AG08396 (cell line): ENCODE measurements around the gene SBK3.
"Not testable (repeated sequence)": the region's sequence is repeated elsewhere in the genome, so short reads cannot be mapped to it uniquely, and the experiment has no call there.

ENCODE experiments used
- DNase-seq: peaks from one replicate; pipeline ENCODE4 v3.0.0; 2012; ENCODE audit warnings: low spot score, mixed read lengths

Gene SBK3

DNA sequence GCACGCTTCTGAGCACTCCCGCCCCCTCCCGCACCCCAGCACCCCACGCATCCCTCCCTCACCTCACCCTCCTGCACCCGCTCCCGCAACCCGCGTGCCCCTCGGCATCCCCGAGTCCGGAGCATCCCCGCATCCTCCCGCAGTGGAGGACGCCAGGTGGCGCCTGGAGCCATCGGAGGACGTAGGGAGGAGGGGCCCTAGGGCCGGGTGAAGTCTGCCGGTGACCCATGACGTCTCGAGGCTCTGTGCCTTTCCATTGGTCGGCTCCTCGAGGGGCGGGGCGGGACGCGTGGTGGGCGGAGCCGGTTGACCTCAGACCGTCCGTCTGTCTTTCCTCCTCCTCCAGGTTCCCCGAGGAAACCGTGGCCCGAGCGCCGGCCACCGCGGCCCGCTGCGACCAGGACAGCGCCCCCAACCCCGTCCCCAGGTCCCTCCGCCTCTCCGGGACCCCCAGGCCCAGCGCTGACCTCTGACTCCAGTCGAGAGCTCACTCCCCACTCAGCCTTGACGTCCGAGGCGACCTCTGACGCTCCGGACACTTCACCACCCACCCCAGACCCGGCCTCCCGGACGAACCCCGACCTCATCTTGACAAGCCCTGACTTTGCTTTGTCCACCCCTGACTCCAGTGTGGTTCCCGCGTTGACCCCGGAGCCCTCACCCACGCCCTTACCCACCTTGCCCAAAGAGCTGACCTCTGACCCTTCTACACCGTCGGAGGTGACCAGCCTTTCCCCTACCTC lies 28.3 kb downstream of the SBK3 start:
- peak; percentile 100 for DNase-seq

DNA sequence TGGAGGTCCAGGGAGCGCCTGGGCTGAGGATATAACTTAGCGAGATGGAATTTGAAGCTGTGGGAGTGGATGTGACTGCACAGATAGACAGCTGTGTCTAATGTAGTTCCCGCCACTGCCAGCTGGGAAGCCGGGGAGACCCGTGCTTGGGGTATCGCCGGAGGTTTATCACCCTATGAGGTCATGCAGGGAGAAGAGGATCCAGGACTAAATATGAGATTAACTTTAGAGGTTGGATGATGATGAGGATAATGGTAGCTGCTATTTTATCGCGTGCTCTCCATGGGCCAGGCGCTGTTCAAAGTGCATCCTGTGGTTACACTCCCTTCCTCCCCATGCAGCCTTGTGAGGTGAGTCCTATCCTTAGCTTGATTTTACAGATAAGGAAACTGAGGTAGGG lies 37.2 kb downstream of the SBK3 start:
- DNase-seq = no peak

DNA sequence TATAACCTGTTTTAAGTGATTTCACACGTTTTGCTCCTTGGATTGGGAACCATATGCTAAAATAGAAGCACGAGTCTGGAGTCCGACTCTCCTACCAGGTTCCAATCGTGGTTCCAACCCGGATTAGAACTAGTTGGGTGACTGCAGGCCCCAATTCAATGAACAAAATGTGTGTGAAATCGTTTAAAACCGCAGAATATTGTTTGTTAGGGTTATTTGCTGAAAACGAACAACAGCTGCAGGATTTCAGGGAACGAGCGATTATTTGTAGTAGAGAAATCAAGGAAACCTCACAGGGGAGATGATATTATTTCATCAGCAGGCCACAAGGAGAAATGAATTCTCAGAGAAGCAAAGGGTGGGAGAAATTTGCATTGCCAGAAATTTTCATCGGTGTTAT lies 40.4 kb downstream of the SBK3 start:
- no peak for DNase-seq

DNA sequence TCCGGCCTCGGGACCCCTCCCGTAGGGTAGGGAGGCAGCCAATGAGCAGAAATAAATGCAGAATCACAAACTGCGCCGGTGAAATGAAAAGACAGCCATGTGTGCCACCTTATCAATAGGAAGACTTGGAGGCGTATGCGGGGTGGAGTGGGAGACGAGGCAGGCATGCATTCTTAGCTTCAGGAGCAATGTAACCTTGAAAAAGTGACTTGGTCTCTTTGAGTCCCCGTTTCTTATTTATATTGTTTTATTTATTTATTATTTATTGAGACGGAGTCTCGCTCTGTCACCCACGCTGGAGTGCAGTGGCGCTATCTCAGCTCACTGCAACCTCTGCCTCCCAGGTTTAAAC lies 41.1 kb downstream of the SBK3 start:
- DNase-seq = no peak

DNA sequence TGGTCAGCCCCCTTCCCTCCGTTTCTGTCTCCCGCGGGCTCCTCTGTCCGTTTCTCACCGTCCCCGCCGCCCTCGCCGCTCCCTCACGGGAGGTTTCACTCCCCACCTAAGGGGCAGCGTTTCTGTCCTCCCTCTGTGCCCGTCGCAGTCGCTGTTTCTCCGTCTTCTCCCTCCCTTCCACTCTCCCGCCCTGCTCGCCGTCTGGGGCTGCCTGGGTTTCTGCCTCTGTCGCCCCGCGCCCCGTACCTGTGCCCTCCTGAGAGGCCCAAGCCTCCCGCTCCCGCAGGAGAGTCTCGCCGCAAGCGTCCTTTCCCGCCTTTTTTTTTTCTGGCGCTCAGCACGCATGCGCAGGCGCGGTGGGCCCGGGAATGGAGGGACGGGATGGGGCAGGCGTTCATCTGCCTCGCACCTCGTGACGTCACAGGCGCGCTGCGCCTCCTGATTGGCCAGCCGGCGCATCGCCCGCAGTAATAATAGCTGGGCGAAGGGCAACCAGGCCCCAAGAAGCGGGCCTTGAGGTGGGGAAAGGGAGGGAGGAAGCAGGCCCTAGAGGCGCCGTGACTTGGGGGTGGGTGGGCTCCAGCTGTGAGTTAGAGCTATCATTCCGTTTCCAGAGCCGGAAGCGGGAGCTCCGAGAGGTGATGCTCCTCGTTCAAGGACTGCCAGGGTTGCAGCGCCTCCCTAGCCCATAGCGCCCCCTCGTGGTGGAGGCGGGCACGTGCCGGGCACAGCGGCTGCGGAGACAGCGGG lies 41.7 kb downstream of the SBK3 start:
- DNase-seq = peak; percentile 99

DNA sequence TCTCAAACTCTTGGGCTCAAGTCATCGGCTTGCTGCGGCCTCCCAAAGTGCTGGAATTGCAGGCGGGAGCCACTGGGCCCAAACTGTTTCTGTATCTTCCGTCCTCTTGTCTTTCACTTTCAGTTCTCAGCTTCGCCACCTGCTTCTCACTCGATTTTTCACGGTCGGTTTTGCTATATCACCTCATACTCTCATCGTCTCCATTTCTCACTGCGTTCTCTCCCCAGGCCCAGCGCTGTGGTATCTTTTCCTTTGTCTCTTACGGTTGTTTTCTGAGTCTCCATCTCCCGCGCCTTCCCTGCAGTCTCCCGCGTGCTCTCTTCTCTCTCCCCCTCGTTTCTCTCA lies 42.2 kb downstream of the SBK3 start:
- no peak for DNase-seq

DNA sequence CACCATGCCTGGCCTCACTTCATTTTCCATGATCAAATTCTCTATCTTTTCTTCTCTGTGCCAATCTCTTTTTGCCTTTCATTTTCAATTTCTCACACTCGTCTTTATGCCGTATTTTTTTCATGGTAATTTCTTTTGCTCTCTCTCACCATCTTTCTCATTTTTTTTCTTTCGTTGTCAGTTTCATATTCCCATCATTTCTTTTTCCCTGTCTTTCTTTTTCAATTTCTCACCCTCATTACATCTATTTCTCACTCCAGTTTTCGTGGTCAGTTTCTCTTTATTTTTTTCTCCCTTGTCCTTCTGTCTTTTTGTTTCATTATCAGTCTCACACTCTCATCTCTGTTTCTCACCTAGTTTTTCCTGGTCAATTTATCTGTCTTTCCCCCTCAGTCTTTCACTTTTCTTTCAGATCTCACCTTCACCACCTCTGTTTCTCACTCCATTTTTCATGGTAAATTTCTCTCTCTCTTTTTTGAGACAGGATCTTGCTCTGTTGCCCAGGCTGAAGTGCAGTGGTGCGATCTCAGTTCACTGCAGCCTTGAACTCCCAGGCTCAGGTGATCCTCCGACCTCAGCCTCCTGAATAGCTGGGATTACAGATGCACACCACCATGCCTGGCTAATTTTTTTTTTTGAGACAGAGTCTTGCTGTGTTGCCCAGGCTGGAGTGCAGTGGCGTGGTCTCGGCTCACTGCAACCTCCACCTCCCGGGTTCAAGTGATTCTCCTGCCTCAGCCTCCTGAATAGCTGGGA lies 43.0 kb downstream of the SBK3 start:
- DNase-seq = no peak

DNA sequence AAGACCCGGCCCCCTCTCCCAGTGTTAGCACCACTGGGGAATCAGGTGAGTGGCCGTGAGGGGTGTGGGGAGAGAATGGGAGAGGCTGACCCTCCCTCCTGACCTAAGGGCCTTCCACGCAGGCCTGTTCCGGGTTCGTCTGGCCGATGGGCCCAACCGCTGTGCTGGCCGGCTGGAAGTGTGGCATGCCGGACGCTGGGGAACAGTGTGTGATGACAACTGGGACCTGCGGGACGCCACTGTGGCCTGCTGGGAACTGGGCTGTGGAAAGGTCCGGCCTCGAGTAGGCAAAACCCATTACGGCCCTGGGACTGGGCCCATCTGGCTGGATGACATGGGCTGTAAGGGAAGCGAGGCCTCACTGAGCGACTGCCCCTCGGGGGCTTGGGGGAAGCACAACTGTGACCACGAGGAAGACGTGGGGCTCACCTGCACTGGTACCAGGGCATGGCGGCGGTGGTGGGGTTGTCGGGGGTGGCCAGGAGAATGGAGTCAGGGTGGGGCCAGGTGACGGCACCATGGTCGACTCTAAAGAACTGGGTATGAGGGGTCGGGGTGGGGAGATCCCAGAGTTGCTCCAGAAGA lies 44.9 kb downstream of the SBK3 start:
- DNase-seq = no peak

DNA sequence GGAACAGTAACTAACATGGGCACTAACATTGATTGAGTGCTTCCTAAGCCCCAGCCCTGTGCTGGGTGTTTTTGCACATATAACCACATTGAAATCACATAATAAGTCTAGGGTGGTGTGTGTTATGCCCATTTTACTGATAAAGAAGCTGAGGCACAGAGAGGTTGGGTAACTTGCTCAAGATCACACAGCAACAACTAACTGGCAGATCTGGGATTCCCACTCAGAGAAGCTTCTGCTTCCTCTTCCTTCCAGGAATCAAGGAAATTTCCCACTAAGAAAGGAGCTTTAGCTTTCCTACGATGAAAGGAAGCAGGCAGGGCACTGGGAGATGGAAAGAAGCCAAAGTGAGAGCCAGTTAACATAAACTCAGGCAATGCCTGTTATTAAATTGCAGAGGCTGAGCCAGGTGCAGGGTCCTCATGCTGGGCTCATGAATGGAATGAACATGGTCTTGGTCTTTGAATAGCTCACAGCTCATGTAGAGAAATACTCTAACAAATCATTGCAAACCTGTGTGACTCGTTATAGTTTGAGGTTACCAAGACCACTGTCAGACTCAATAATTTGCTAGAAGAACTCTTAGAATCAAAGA lies 47.0 kb downstream of the SBK3 start:
- DNase-seq = no peak

DNA sequence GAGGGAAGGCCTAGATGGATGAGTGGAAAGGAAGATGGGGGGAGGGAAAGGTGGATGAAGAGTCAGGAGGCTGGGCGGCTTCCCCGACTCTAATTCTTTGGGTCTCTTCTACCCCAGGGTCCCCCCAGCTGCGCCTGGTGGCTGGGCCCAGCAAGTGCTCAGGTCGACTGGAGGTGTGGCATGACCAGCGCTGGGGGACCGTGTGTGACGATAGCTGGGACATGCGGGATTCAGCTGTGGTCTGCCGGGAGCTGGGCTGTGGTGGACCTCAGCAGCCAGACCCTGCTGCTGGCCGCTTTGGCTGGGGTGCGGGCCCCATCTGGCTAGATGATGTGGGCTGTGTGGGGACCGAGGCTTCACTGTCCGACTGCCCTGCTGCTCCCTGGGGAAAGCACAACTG lies 47.6 kb downstream of the SBK3 start:
- DNase-seq = no peak

DNA sequence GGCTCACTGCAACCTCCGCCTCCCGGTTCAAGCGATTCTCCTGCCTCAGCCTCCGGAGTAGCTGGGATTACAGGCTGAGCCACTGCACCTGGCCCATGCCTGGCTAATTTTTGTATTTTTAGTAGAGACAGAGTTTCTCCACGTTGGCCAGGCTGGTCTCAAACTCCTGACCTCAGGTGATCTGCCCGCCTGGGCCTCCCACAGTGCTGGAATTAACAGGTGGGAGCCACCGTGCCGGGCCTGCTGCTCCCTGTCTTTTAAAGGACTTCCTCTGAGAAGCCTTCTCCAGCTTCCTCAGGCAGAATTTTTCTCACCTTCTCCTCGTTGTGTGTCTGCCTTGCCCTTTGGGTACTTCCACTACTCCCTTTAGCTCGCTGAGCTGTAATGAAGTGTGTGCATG lies 48.5 kb downstream of the SBK3 start:
- not testable (repeated sequence) for DNase-seq

DNA sequence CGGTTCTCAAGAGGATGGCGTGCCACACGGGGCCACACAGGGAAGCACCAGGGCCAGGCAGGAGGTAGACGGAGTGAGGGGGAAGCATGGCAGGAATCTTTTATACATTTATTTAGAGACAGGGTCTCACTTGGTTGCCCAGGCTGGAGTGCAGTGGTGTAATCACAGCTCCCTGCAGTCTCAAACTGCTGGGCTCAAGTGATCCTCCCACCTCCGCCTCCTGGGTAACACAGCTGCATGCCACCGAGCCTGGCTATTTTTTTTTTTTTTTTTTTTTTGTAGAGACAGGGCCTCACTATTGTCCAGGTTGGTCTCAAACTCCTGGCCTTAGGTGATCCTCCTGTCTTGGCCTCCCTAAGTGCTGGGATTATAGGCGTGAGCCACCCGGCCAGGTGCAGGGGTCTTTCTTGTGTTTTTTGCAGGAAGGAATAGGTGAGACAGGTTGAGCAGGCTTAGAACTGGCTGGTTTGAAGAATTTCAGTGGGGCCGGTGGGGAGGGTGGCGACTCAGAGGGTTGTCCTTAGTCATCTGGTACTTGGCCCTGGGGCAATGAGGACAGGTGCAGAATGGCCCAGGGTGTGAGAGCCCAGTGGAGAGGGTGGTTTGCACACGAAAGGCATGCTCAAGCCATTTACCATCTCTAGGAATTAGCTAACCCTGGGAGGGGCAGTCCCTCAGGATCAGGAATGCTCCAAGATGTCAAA lies 49.5 kb downstream of the SBK3 start:
- DNase-seq = no peak

- DNase-seq = peak; percentile 81
Observed at GRCh38 chr19:55494172-55494761, 51.1 kb downstream of the SBK3 start.

- DNase-seq = no peak
Observed at GRCh38 chr19:55493645-55494171, 51.6 kb downstream of the SBK3 start.

DNA sequence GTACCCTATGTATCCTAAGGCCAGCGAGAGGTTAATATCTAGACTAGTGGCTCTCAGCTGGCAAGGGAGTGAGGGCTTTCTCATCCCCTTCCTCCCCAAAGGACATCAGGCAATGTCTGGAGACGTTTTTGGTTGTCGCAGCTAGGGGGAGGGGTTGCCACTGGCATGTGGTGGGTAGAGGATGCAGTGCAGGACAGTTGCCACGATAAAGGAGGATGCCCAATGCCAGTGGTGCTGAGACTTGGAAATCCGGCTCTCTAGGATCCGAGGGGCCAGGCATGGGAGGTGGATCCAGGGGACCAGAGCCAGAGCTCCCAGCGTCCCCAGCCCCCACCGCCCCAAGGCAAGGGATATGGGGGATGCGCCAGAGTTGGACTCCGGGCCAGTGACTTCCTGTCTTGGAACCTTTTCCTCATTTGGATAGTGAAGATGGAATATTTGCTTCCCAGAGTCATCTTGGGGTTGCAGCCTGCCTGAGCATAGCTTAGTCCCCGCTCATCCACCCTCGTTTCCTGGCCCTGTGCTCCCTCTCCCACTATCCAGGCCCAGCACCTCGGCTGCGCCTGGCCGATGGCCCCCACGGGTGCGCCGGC lies 52.2 kb downstream of the SBK3 start:
- peak; percentile 52 for DNase-seq

- DNase-seq = no peak
Observed at GRCh38 chr19:55492362-55492944, 52.9 kb downstream of the SBK3 start.

DNA sequence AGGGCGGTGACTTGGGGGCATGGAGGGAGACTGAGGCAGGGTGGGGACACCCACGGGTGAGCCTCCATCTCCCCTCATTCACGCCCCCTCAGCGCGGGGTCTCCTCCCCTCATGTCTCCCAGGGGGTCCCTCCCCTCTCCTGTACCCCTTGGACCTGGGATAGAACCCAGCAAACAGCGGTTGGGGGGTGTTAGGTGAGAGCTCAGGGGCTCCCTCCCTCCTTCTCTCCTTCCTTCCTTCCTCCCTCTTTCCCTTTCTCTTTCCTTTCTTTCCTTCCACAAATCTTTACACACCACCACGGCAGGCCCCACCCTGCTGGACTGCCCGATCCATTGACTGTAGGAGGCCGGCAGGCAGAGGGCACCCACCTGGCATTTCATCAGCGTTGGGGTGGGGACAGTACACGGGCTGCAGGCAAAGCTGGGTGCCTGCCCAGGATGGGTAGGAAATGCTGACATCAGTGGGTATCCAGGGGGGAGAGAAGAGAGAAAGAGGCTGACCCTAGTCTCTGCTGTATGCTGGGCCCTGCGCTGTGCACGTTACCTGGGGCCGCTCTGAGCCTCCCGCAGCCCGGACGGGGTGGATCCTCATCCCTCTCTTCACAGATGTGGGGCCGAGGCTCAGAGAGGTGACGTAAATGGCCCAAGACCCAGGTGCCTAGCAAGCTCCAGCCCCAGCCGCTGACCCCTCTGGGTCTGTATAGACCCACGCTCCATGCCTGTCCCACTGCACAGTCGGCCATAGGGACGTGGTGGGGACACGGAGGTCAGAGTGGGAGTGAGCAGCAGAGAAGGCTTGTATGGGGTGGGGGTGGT lies 53.6 kb downstream of the SBK3 start:
- DNase-seq = no peak
